ENCODE measurements around the gene ANKFY1.

The ANKFY1 gene

DNA sequence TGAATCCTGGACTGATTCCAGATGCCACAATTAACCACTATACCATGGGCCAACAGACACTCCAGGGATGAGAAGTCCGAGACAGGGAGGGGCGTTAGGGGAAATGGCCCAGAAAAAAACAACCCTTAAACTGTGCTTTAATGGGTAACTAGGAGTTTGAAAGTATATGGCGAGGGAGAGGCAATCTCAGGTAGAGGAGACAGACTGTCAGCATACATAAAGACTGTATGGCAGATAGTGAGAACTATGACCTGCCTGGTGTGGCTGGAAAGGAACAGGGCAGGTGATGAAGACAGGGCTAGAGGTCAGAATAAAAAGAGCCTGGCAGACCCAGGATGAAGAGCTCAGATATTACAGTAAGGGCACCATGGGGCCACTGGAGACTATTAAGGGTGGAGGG, 129.1 kb downstream of the ANKFY1 start:
- no peak overlapping the region for H3K27ac ChIP-seq
- TF ChIP-seq, protein P1, sequence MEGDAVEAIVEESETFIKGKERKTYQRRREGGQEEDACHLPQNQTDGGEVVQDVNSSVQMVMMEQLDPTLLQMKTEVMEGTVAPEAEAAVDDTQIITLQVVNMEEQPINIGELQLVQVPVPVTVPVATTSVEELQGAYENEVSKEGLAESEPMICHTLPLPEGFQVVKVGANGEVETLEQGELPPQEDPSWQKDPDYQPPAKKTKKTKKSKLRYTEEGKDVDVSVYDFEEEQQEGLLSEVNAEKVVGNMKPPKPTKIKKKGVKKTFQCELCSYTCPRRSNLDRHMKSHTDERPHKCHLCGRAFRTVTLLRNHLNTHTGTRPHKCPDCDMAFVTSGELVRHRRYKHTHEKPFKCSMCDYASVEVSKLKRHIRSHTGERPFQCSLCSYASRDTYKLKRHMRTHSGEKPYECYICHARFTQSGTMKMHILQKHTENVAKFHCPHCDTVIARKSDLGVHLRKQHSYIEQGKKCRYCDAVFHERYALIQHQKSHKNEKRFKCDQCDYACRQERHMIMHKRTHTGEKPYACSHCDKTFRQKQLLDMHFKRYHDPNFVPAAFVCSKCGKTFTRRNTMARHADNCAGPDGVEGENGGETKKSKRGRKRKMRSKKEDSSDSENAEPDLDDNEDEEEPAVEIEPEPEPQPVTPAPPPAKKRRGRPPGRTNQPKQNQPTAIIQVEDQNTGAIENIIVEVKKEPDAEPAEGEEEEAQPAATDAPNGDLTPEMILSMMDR (conservative IDR thresholded peaks at IDR 0.05) = no peak

DNA sequence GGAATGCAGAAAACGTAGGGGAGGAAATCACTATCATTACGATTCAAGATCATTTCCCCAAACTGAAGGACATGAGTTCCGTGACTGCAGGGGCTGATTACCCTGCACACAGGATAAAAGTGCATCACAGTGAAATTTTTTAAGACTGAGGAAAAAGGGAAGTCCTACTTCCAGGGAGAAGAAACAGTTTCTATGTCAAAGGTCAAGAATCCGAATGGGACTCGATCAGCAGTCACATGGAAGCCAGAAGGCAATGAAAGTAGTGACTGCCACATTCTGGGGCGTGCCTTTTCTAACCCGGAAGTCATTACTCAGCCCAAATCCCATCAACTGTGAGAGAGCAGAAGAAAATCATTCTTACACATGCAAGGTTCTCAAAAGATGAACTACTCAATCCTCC, 133.1 kb downstream of the ANKFY1 start:
- no peak overlapping the region for H3K27ac ChIP-seq
- TF ChIP-seq, protein P1 (conservative IDR thresholded peaks at IDR 0.05) = no peak

DNA sequence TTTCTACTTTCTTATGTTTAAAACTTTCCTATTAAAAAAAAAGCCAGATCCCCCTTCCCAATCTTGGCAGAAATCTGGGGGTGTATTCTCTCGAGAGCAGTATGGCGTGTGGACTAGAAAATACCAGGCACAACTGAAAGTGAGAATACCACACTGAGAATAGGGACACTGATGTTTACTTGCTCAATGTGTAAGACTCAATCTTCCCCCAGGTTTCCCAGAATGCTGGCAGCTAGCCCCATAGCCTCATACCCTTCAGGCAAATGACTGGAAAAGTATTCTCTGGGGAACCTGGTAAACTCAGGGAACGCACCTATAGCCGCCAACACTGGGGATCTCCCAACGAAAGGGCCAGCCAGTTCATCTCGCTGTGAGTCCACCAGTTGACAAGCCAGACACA, 136.2 kb downstream of the ANKFY1 start:
- no peak overlapping the region for H3K27ac ChIP-seq

DNA sequence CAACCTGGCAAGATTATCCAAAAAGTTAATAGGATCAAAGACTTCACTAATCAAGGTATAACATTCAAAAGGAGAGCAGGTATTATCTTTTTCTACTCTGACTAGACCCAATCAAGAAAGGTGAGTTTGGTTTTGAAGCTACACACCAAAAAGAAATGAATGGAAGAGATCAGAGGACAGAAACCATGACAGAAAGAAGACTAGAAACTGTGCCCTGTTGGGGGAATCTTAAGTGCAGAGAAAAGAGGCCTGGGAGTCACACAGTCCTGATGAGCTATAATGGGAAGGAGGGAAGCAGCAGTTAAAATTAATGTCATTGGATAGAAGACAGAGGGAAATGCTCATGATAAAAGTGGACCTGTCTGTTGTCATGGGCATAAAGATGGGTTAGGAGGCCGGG, 138.2 kb downstream of the ANKFY1 start:
- TF ChIP-seq, protein P1 (conservative IDR thresholded peaks at IDR 0.05) = no peak
- no peak overlapping the region for H3K27ac ChIP-seq

More for the DNA sequence above, 136.2 kb downstream of the ANKFY1 start:
- TF ChIP-seq, protein P1 (conservative IDR thresholded peaks at IDR 0.05) = no peak

DNA sequence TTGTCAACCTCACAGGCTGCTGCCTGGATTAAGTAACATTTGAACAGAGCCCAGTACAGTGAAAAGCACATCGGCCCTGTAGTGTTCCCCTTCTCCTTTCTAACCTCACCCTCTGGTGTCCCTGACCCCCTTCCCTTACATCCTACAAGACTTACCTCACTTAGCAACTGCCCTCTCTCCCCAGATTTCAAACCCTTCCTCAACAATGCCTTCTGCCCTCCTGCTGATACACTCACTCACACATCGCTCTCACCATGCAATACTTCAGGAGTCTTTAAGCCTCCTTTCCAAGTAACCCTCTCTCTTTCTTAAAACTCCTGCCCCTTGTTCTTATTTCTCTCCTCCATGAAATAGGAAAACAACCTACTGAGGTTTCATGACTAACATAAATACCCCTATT, 138.8 kb downstream of the ANKFY1 start:
- no peak overlapping the region for H3K27ac ChIP-seq
- TF ChIP-seq, protein P1 (conservative IDR thresholded peaks at IDR 0.05) = no peak

DNA sequence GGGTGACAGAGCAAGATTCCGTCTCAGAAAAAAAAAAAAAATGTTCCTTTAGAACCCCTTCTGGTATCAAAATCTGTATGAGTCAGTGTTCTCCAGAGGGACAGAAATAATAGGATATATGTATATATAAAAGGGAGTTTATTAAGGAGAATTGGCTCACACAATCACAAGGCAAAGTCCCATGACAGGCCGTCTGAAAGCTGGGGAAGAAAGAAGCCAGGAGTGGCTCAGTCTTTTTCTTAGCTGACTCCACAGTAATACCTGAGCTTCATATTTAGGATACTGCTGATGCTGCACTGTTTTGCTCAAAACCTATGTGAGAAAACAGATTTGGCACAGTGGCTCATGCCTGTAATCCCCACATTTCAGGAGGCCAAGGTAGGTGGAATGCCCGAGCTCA, 143.4 kb downstream of the ANKFY1 start:
- TF ChIP-seq, protein P1 (conservative IDR thresholded peaks at IDR 0.05) = no peak
- no peak overlapping the region for H3K27ac ChIP-seq

DNA sequence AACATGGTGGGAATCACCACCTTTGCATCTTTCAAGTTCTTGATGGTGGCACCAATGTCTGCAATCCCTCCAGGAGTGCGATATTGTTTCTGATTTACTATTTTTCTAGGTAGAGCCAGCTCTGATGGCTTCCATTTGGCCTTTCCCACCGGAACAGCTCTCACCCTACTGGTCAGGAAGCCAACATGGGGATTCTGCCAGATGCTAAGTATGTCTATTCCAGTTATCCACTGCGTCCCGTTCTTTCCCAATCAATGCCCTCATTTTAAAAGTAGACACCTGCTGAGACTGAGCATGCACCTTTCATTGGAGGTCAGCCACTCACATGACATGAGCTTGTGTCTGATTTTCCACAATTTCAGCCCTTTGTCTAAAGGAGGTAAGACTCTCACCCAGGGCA, 144.5 kb downstream of the ANKFY1 start:
- H3K27ac ChIP-seq = no peak overlapping the region
- TF ChIP-seq, protein P1 (conservative IDR thresholded peaks at IDR 0.05) = no peak

Measured in VCaP (cell line).